Measurements from ENCODE around the gene TRAF1. TPM values are rescaled to one million over a fixed set of nuclear protein-coding genes. Genes with fewer than 3 reads are reported as not detected.

TRAF1 gene
- total RNA-seq, 3 donors from 2014 or later = 4.9 to 8.6 (median 7.3) TPM

DNA sequence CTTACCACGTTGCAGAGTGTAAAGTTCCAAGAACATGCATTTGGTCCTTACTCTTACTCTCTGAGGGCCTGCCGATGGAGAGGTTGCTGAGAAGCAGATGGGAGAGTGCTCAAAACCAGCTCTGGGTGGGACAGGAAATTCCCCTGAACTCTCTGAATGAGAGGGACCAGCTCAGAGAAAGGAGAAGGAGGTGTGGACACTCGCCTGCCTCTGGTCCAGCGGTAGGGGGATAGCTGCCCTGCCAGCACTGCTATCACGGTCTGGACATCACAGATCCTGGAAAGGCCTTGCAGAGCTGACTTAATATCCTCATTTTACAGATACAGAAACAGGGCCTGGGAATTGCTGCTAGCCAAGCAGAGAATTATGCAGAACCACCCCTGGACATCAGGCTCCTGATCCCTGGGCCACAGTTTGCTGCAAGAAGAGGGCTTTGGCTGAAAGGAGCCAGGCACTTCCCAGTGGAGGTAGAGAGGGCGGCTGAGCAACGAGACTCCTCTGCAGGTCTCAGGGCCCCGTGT, 4.9 kb downstream of the TRAF1 start:
- Histone ChIP-seq H3K9me3 (no peaks in the 10 kb centered on the region), H3K4me3 (no peak overlapping the region), H3K36me3 (no peaks in the 10 kb centered on the region), H3K27ac (no peak overlapping the region), H3K4me1 (peaks cover 0 to 3% of the 10 kb centered on the region in 2 donors), H3K27me3 (no peaks in the 10 kb centered on the region)
- intact Hi-C loops (cut with DNase I; ENCODE audit: low total_unique reads) = no loop called here
- no peak for DNase-seq (ENCODE audit: low spot score in 2 of 2)
- TF ChIP-seq POLR2A (IDR thresholded peaks at IDR 0.05) (no peak), CTCF (IDR thresholded peaks at IDR 0.05) (no peak), POLR2AphosphoS5 (IDR thresholded peaks at IDR 0.05) (no peak)

GRCh38 chr9:120920806-120921178, 5.8 kb downstream of the TRAF1 start:
- peaks cover 0 to 3% of the 10 kb centered on the region in 2 donors for H3K4me1 ChIP-seq
- intact Hi-C loops (cut with DNase I; ENCODE audit: low total_unique reads) = no loop called here
- TF ChIP-seq POLR2AphosphoS5 (IDR thresholded peaks at IDR 0.05) (no peak), POLR2A (IDR thresholded peaks at IDR 0.05) (no peak), CTCF (IDR thresholded peaks at IDR 0.05) (no peak)

DNA sequence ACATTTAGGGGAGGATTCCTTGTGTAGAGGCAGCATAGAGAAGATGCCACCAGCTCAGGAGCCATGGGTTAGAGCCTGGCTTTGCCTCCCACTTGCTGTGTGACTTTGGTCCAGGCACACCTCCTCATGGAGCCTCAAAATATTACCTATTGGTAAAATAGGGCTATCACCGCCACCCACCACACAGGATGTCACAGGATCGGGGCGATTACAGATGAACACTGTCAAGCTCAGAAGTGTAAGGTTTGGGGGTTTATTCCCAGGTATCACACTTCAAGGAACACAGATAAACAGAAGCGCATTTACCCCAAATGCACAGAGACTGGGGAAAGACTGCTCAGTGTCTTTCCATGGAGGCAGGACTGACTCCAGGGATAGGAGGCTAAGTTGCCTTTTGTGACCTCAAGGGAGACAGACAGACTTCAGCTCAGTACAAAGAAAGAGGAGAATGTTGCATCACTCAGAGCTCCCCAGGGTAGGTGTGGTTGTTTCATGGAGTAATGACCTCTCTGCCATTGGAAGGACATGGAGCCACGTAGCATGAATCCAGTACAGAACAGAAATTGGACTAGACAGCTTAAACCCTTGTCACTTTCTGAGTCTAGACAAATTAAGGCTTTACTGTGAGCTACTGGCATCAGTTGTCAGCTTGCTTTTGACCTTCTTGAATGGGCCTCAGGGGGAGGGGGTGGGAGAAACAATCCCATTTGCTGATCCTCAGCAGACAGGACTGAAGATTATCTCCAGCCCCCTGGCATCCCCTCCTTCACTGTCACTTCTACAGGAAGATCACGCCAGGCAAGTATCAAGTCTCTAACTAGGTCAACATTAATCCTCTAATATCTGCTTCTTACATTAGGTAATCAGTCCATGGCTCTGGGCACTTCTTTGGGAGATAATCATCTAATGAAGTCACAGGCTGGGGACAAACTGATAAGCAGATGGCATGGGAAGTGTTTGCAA, 6.5 kb downstream of the TRAF1 start:
- no peak for DNase-seq (ENCODE audit: low spot score in 2 of 2)
- peaks cover 0 to 3% of the 10 kb centered on the region in 2 donors for H3K4me1 ChIP-seq
- intact Hi-C loops (cut with DNase I; ENCODE audit: low total_unique reads) = no loop called here

More at GRCh38 chr9:120920806-120921178, 5.8 kb downstream of the TRAF1 start:
- Histone ChIP-seq H3K27ac (peak overlapping the region; percentile 75 to 87), H3K9me3 (no peaks in the 10 kb centered on the region), H3K4me3 (no peak overlapping the region), H3K27me3 (no peaks in the 10 kb centered on the region), H3K36me3 (no peaks in the 10 kb centered on the region)
- no peak for DNase-seq (ENCODE audit: low spot score in 2 of 2)

DNA sequence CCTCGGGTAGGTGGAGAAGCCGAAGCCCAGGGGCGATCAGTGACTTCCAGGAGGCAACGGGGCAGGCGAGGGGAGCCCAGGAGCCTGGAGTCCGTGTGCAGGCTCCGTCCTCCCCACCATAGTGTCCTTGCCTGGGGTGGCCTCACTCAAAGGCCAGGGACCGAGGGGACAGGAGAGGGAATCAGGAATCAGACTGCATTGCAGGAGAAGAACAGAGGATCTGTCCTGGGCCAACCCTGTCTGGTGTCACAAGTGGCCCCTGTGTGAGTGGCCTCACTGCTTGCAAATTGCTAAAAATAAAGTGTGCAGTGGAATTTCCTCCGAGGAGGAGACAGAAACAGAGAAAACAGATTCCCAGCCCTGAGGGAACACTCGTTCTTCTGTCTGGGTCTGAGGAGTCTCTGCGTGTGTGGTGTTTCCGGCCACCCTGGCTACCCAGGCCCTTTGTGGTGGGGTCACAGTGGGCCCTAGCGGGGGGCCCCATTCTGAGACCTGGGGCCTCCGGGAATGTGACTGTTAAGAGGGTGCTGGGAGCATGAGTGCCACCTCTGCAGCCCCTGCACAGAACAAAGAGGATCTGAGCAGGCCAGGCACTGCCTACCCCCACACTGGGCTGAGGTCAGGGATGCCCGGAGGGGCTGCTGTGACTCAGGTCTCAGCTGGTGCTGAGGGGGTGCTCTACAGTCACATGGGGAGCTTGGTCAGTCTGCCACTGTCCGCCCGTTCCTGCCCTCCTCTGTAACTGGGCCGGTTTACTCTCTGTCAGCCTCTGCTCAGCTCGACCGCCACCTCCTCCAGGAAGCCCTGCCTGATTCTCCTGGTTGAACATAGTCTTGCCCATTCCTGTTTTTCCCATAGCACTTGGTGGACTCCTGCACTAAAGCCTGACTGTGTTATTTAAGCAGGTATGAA, 7.4 kb downstream of the TRAF1 start:
- H3K4me1 ChIP-seq = peaks cover 0 to 3% of the 10 kb centered on the region in 2 donors
- intact Hi-C loops (cut with DNase I; ENCODE audit: low total_unique reads) = no loop called here

More for the DNA sequence above, 6.5 kb downstream of the TRAF1 start:
- TF ChIP-seq POLR2AphosphoS5 (IDR thresholded peaks at IDR 0.05) = peak in 1 of 3 donors; percentile 28
- TF ChIP-seq CTCF (IDR thresholded peaks at IDR 0.05) = no peak
- no peaks in the 10 kb centered on the region for H3K9me3 ChIP-seq
- no peak overlapping the region for H3K4me3 ChIP-seq
- peak overlapping the region; percentile 75 to 87 for H3K27ac ChIP-seq
- H3K36me3 ChIP-seq = no peaks in the 10 kb centered on the region
- H3K27me3 ChIP-seq = no peaks in the 10 kb centered on the region

More for the DNA sequence above, 7.4 kb downstream of the TRAF1 start:
- H3K9me3 ChIP-seq = no peaks in the 10 kb centered on the region
- H3K36me3 ChIP-seq = no peaks in the 10 kb centered on the region
- TF ChIP-seq POLR2AphosphoS5 (IDR thresholded peaks at IDR 0.05) (no peak), CTCF (IDR thresholded peaks at IDR 0.05) (no peak), POLR2A (IDR thresholded peaks at IDR 0.05) (no peak)
- H3K4me3 ChIP-seq = no peak overlapping the region
- H3K27me3 ChIP-seq = no peaks in the 10 kb centered on the region
- H3K27ac ChIP-seq = peak overlapping the region; percentile 75 to 87
- DNase-seq (ENCODE audit: low spot score in 2 of 2) = no peak

All from breast epithelium (tissue), 4 donors.